HUES64 (cell line): ENCODE measurements around the gene SLITRK3.

Source experiments
- H3K27ac ChIP-seq: 2 replicates; pipeline ENCODE4 v1.7.0; 2013; ENCODE audit warnings: low read depth, low read length, inconsistent platforms
- H3K27me3 ChIP-seq: 2 replicates; pipeline ENCODE4 v1.6.1; 2013; ENCODE audit warnings: mild to moderate bottlenecking, low read length; ENCODE audit not compliant: insufficient read depth
- H3K36me3 ChIP-seq: 2 replicates; pipeline ENCODE4 v1.6.1; 2013; ENCODE audit warnings: mild to moderate bottlenecking, low read length; ENCODE audit not compliant: insufficient read depth
- H3K4me1 ChIP-seq: 2 replicates; pipeline ENCODE4 v1.6.1; 2013; ENCODE audit warnings: mild to moderate bottlenecking, low read length, moderate library complexity; ENCODE audit not compliant: insufficient read depth
- H3K4me3 ChIP-seq: 2 replicates; pipeline ENCODE4 v1.5.1; 2013; ENCODE audit warnings: mild to moderate bottlenecking, low read length, moderate library complexity
- H3K9ac ChIP-seq: 2 replicates; pipeline ENCODE4 v1.6.1; 2013; ENCODE audit warnings: mild to moderate bottlenecking, low read depth, low read length
- H3K9me3 ChIP-seq: 2 replicates; pipeline ENCODE4 v1.6.1; 2013; ENCODE audit warnings: low read depth, low read length; ENCODE audit not compliant: insufficient read depth
- WGBS: fragments of 150-250, 120-280 bp; methylation state at CpG from one replicate; pipeline ENCODE4 v1.1.7; 2013; ENCODE audit warnings: missing lambda C conversion rate; 5-methylcytosine and 5-hydroxymethylcytosine counted together

Gene SLITRK3

GRCh38 chr3:165188452-165188851 lies 7.7 kb downstream of the SLITRK3 start:
- H3K27me3 ChIP-seq = peaks cover 7% of the 10 kb centered on the region
- no peaks in the 10 kb centered on the region for H3K36me3 ChIP-seq
- peaks cover 13% of the 10 kb centered on the region for H3K4me1 ChIP-seq
- H3K27ac ChIP-seq = no peak overlapping the region
- no peak overlapping the region for H3K9ac ChIP-seq
- no peaks in the 10 kb centered on the region for H3K9me3 ChIP-seq
- no peak overlapping the region for H3K4me3 ChIP-seq
- 97% methylated on average over 11 of the region's 12 CpGs for WGBS

- 24% methylated on average over 7 of the region's 8 CpGs for WGBS
- no peak overlapping the region for H3K4me3 ChIP-seq
Measured at GRCh38 chr3:165185707-165186327, 10.4 kb downstream of the SLITRK3 start.

GRCh38 chr3:165181556-165181955 lies 14.6 kb downstream of the SLITRK3 start:
- no peaks in the 10 kb centered on the region for H3K4me1 ChIP-seq
- H3K9ac ChIP-seq = no peak overlapping the region
- H3K27me3 ChIP-seq = no peaks in the 10 kb centered on the region
- no peaks in the 10 kb centered on the region for H3K36me3 ChIP-seq
- WGBS = 90% methylated on average over 1 of the region's 1 CpG
- no peaks in the 10 kb centered on the region for H3K9me3 ChIP-seq
- no peak overlapping the region for H3K27ac ChIP-seq
- no peak overlapping the region for H3K4me3 ChIP-seq

More at GRCh38 chr3:165185707-165186327, 10.4 kb downstream of the SLITRK3 start:
- no peaks in the 10 kb centered on the region for H3K27me3 ChIP-seq
- no peaks in the 10 kb centered on the region for H3K9me3 ChIP-seq
- H3K9ac ChIP-seq = no peak overlapping the region
- no peaks in the 10 kb centered on the region for H3K36me3 ChIP-seq
- no peak overlapping the region for H3K27ac ChIP-seq
- no peaks in the 10 kb centered on the region for H3K4me1 ChIP-seq

GRCh38 chr3:165170236-165170635 lies 25.9 kb downstream of the SLITRK3 start:
- Histone ChIP-seq H3K4me1 (no peaks in the 10 kb centered on the region), H3K36me3 (no peaks in the 10 kb centered on the region), H3K9ac (no peak overlapping the region), H3K27ac (no peak overlapping the region), H3K27me3 (no peaks in the 10 kb centered on the region), H3K9me3 (no peaks in the 10 kb centered on the region), H3K4me3 (no peak overlapping the region)
- 98% methylated on average over 3 of the region's 3 CpGs for WGBS

- no peak overlapping the region for H3K27ac ChIP-seq
- H3K9ac ChIP-seq = no peak overlapping the region
- H3K4me1 ChIP-seq = no peaks in the 10 kb centered on the region
- no peak overlapping the region for H3K4me3 ChIP-seq
- no peaks in the 10 kb centered on the region for H3K36me3 ChIP-seq
- H3K9me3 ChIP-seq = no peaks in the 10 kb centered on the region
- no peaks in the 10 kb centered on the region for H3K27me3 ChIP-seq
- 96% methylated on average over 6 of the region's 6 CpGs for WGBS
Measured at GRCh38 chr3:165169368-165169767, 26.8 kb downstream of the SLITRK3 start.

GRCh38 chr3:165162883-165163282 lies 33.3 kb downstream of the SLITRK3 start:
- H3K4me3 ChIP-seq = no peak overlapping the region
- no peak overlapping the region for H3K9ac ChIP-seq
- H3K27me3 ChIP-seq = no peaks in the 10 kb centered on the region
- H3K4me1 ChIP-seq = no peaks in the 10 kb centered on the region
- no peak overlapping the region for H3K27ac ChIP-seq
- H3K9me3 ChIP-seq = no peaks in the 10 kb centered on the region
- no peaks in the 10 kb centered on the region for H3K36me3 ChIP-seq
- no CpG with 5 or more reads among the region's 1 CpG for WGBS

- WGBS = 86% methylated on average over 1 of the region's 1 CpG
- Histone ChIP-seq H3K9me3 (no peaks in the 10 kb centered on the region), H3K36me3 (no peaks in the 10 kb centered on the region), H3K27me3 (no peaks in the 10 kb centered on the region), H3K4me1 (no peaks in the 10 kb centered on the region), H3K27ac (no peak overlapping the region), H3K9ac (no peak overlapping the region), H3K4me3 (no peak overlapping the region)
Measured at GRCh38 chr3:165159760-165160421, 36.3 kb downstream of the SLITRK3 start.

- no peak overlapping the region for H3K9ac ChIP-seq
- H3K9me3 ChIP-seq = no peaks in the 10 kb centered on the region
- H3K27ac ChIP-seq = no peak overlapping the region
- H3K4me3 ChIP-seq = no peak overlapping the region
- 92% methylated on average over 1 of the region's 2 CpGs for WGBS
- H3K4me1 ChIP-seq = no peaks in the 10 kb centered on the region
- no peaks in the 10 kb centered on the region for H3K27me3 ChIP-seq
- no peaks in the 10 kb centered on the region for H3K36me3 ChIP-seq
Measured at GRCh38 chr3:165158011-165158410, 38.2 kb downstream of the SLITRK3 start.

- Histone ChIP-seq H3K27me3 (no peaks in the 10 kb centered on the region), H3K9me3 (no peaks in the 10 kb centered on the region), H3K4me1 (no peaks in the 10 kb centered on the region), H3K9ac (no peak overlapping the region), H3K36me3 (no peaks in the 10 kb centered on the region), H3K4me3 (no peak overlapping the region), H3K27ac (no peak overlapping the region)
- 100% methylated on average over 3 of the region's 3 CpGs for WGBS
Measured at GRCh38 chr3:165156757-165157420, 39.3 kb downstream of the SLITRK3 start.

GRCh38 chr3:165148876-165149441 lies 47.2 kb downstream of the SLITRK3 start:
- Histone ChIP-seq H3K36me3 (no peaks in the 10 kb centered on the region), H3K9ac (no peak overlapping the region), H3K27ac (no peak overlapping the region), H3K4me1 (no peaks in the 10 kb centered on the region), H3K9me3 (no peaks in the 10 kb centered on the region), H3K4me3 (no peak overlapping the region), H3K27me3 (no peaks in the 10 kb centered on the region)
- WGBS = 96% methylated on average over 3 of the region's 4 CpGs

- Histone ChIP-seq H3K9me3 (no peaks in the 10 kb centered on the region), H3K27ac (no peak overlapping the region), H3K4me1 (no peaks in the 10 kb centered on the region), H3K9ac (no peak overlapping the region), H3K27me3 (no peaks in the 10 kb centered on the region), H3K36me3 (no peaks in the 10 kb centered on the region), H3K4me3 (no peak overlapping the region)
- 100% methylated on average over 1 of the region's 1 CpG for WGBS
Measured at GRCh38 chr3:165144271-165144670, 51.9 kb downstream of the SLITRK3 start.
